OCI-LY7 (cell line): ENCODE data around the gene ETV1. TPM values are rescaled to one million over a fixed set of nuclear protein-coding genes. Genes with fewer than 3 reads are reported as not detected.

Experiments used
- BruUV-seq: library from RNA; stranded (reverse); fragments of 400-500 nt; replicated peaks from 2 replicates; lab custom pipeline; 2021; lab: Mats Ljungman, UMichigan
- CTCF ChIA-PET: fragments of 300-600 bp; sonication (Branson Sonifier 250); formaldehyde crosslinking; loops from one replicate; lab custom pipeline; 2022; ENCODE audit warnings: antibody characterized with exemption; ENCODE audit not compliant: unreplicated experiment; lab: Charles Lee
- POLR2A ChIA-PET: fragments of 300-600 bp; sonication (Branson Sonifier 250); formaldehyde crosslinking; loops from one replicate; lab custom pipeline; 2022; ENCODE audit warnings: antibody characterized with exemption; lab: Charles Lee
- DNase-seq: peaks from one replicate; pipeline ENCODE4 v3.0.0-alpha.2; 2015; ENCODE audit warnings: low spot score
- H2AFZ ChIP-seq: fragments of 200-600 bp; sonication (generic), shearing (Covaris generic); 2 replicates; pipeline ENCODE4 v1.6.1; 2014; ENCODE audit warnings: mild to moderate bottlenecking, antibody characterized with exemption, low read length, moderate library complexity
- H3K27ac ChIP-seq: fragments of 200-600 bp; sonication (generic); 2 replicates; pipeline ENCODE4 v1.5.1; 2014; ENCODE audit warnings: mixed run types, low read depth, mild to moderate bottlenecking, moderate library complexity, low read length, inconsistent platforms; ENCODE audit not compliant: poor library complexity, severe bottlenecking
- H3K36me3 ChIP-seq: fragments of 200-600 bp; sonication (generic); 2 replicates; pipeline ENCODE4 v1.6.1; 2014; ENCODE audit warnings: mild to moderate bottlenecking, antibody characterized with exemption, low read length, moderate library complexity, mixed read lengths; ENCODE audit not compliant: insufficient read depth
- H3K4me1 ChIP-seq: fragments of 200-600 bp; sonication (generic); 2 replicates; pipeline ENCODE4 v1.5.1; 2014; ENCODE audit warnings: mild to moderate bottlenecking, low read length; ENCODE audit not compliant: insufficient read depth, poor library complexity, severe bottlenecking
- H3K4me2 ChIP-seq: fragments of 200-600 bp; sonication (generic); 2 replicates; pipeline ENCODE4 v1.6.1; 2014; ENCODE audit warnings: mild to moderate bottlenecking, low read length
- H3K4me3 ChIP-seq: fragments of 200-600 bp; sonication (generic); 2 replicates; pipeline ENCODE4 v1.5.1; 2014; ENCODE audit warnings: mild to moderate bottlenecking, low read depth, low read length; ENCODE audit not compliant: poor library complexity, severe bottlenecking
- H3K79me2 ChIP-seq: fragments of 200-600 bp; sonication (generic); 2 replicates; pipeline ENCODE4 v1.6.1; 2016; ENCODE audit warnings: low read depth, mild to moderate bottlenecking, low read length, moderate library complexity, mixed read lengths; ENCODE audit not compliant: insufficient read depth
- H3K9me2 ChIP-seq: fragments of 200-600 bp; sonication (generic); 2 replicates; pipeline ENCODE4 v1.6.1; 2016; ENCODE audit warnings: mild to moderate bottlenecking, low read length, mixed read lengths; ENCODE audit not compliant: insufficient read depth
- H3K9me3 ChIP-seq: fragments of 200-600 bp; sonication (generic); 2 replicates; pipeline ENCODE4 v1.6.1; 2014; ENCODE audit warnings: mild to moderate bottlenecking, mixed run types, low read length, mixed read lengths
- H4K20me1 ChIP-seq: fragments of 200-600 bp; sonication (generic); 2 replicates; pipeline ENCODE4 v1.6.1; 2014; ENCODE audit warnings: mild to moderate bottlenecking, antibody characterized with exemption, low read length, moderate library complexity, mixed read lengths; ENCODE audit not compliant: insufficient read depth
- EZH2phosphoT487 ChIP-seq: fragments of 200-600 bp; sonication (generic); IDR thresholded peaks from 2 replicates; pipeline ENCODE4 v1.6.1; 2018; ENCODE audit warnings: low read depth, borderline replicate concordance, mild to moderate bottlenecking, mixed run types, antibody characterized with exemption, low read length, moderate library complexity, mixed read lengths
- intact Hi-C: fragments of 100-400 bp; cut with micrococcal nuclease; formaldehyde crosslinking; loops from one replicate; pipeline ENCODE4 v1.10.0; 2022; ENCODE audit not compliant: unreplicated experiment
- total RNA-seq, 2 experiments: library from RNA; depleted of rRNA in 1 of 2; stranded (reverse); fragments of >200 nt in 1 of 2; shearing (Covaris generic) in 1 of 2; gene quantifications; 2 replicates each; pipeline ENCODE4 v1.2.3, GENCODE V29; 2014 to 2022
- TF ChIP-seq, protein P1 (sequence below): fragments of 200-600 bp; sonication (generic); conservative IDR thresholded peaks from 2 replicates; pipeline ENCODE4 v1.5.1; 2014; ENCODE audit warnings: mild to moderate bottlenecking, antibody characterized with exemption, low read length, moderate library complexity, mixed read lengths

The ETV1 gene
- total RNA-seq, 2 experiments from 2014 or later: not detected

DNA sequence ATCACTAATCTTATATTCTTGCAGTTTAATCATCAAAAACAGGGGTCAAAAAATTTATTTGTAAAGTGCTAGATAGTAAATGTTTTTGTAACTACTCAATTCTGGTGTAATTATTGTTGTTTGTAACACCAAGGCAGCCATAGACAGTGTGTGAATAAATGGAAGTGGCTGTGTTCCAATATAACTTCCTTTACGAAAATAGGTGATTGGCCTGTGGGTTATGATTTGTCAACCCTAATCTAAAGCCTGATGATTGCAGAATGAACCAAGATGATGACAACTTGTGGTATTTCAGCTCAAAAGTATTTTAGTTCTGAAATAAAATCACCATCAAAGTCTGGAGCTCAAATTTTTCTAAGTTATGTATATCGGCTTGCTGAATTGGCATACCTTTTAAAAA is 34.4 kb upstream of the ETV1 start:
- Histone ChIP-seq H3K36me3 (no peaks in the 10 kb centered on the region), H2AFZ (no peak overlapping the region), H3K9me3 (no peaks in the 10 kb centered on the region), H3K27ac (no peak overlapping the region), H3K4me1 (no peaks in the 10 kb centered on the region), H3K9me2 (no peaks in the 10 kb centered on the region), H3K4me2 (no peak overlapping the region), H3K79me2 (no peaks in the 10 kb centered on the region), H3K4me3 (no peak overlapping the region), H4K20me1 (no peaks in the 10 kb centered on the region)
- no TSS peak for BruUV-seq
- intact Hi-C loops: no loop called here
- TF ChIP-seq EZH2phosphoT487: no peak
- TF ChIP-seq, protein P1, sequence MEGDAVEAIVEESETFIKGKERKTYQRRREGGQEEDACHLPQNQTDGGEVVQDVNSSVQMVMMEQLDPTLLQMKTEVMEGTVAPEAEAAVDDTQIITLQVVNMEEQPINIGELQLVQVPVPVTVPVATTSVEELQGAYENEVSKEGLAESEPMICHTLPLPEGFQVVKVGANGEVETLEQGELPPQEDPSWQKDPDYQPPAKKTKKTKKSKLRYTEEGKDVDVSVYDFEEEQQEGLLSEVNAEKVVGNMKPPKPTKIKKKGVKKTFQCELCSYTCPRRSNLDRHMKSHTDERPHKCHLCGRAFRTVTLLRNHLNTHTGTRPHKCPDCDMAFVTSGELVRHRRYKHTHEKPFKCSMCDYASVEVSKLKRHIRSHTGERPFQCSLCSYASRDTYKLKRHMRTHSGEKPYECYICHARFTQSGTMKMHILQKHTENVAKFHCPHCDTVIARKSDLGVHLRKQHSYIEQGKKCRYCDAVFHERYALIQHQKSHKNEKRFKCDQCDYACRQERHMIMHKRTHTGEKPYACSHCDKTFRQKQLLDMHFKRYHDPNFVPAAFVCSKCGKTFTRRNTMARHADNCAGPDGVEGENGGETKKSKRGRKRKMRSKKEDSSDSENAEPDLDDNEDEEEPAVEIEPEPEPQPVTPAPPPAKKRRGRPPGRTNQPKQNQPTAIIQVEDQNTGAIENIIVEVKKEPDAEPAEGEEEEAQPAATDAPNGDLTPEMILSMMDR: no peak
- POLR2A ChIA-PET: interaction anchor here (1.1 kb wide), 1 partner anchor 10 kb away, joined by 7 read pairs; no protein-coding TSS in a partner anchor
- CTCF ChIA-PET: no interaction called here
- no peak for DNase-seq

DNA sequence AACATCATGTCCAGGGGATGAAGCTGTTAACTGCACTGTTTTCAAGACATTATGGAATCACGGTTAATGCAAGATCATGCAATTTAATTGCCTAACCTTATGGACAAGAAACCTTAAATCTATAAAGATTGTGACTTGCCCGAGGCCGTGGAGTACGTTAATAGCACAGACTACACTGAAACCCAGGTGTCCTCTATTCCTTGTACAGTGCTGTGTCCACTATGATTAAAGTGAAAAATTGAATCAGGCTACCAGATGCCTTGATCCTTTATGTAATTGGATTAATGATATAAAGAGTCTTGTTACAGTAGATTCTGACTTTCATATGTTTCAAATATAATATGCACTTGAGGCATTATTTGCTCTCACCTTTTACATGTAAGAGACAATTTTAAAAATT is 33.9 kb upstream of the ETV1 start:
- no peaks in the 10 kb centered on the region for H3K9me2 ChIP-seq
- no peaks in the 10 kb centered on the region for H3K79me2 ChIP-seq
- H3K9me3 ChIP-seq: no peaks in the 10 kb centered on the region
- H3K27ac ChIP-seq: no peak overlapping the region
- H4K20me1 ChIP-seq: no peaks in the 10 kb centered on the region
- BruUV-seq: no TSS peak
- H3K4me1 ChIP-seq: no peaks in the 10 kb centered on the region
- no peak overlapping the region for H2AFZ ChIP-seq
- POLR2A ChIA-PET: interaction anchor here (0.6 to 1.1 kb wide), 2 partner anchors 9 to 26 kb away, joined by 3 to 7 read pairs; no protein-coding TSS in a partner anchor
- no peak overlapping the region for H3K4me3 ChIP-seq
- TF ChIP-seq EZH2phosphoT487: no peak
- TF ChIP-seq, protein P1: no peak
- no peak for DNase-seq
- CTCF ChIA-PET: no interaction called here
- intact Hi-C loops: no loop called here
- no peaks in the 10 kb centered on the region for H3K36me3 ChIP-seq
- H3K4me2 ChIP-seq: no peak overlapping the region

DNA sequence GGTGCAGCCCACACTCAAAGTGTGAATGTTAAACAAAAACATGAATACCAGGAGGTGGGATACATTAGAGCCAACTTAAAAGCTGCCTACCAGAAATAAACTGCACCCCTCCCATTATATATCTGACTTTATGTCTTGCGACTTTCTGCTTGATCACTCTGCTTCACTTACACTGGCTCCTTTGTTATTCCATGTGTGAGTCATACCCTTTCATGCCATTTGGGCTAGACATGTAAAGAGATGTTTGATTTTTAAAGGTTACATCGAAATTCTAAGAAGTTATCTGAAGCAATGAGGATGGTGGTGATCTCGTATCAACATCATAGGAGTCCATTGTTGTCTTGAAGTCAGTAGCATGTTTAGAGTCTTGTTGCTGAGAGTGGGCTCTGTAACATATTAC is 31.6 kb upstream of the ETV1 start:
- no peaks in the 10 kb centered on the region for H3K36me3 ChIP-seq
- no peaks in the 10 kb centered on the region for H3K4me1 ChIP-seq
- no peaks in the 10 kb centered on the region for H4K20me1 ChIP-seq
- POLR2A ChIA-PET: no interaction called here
- no peak overlapping the region for H3K4me2 ChIP-seq
- no peak overlapping the region for H3K4me3 ChIP-seq
- H2AFZ ChIP-seq: no peak overlapping the region
- no peaks in the 10 kb centered on the region for H3K79me2 ChIP-seq
- TF ChIP-seq, protein P1: no peak
- no peak for TF ChIP-seq EZH2phosphoT487
- CTCF ChIA-PET: no interaction called here
- no peaks in the 10 kb centered on the region for H3K9me3 ChIP-seq
- intact Hi-C loops: no loop called here
- H3K9me2 ChIP-seq: no peaks in the 10 kb centered on the region
- H3K27ac ChIP-seq: no peak overlapping the region
- no peak for DNase-seq
- BruUV-seq: no TSS peak
